IPS-18c (cell line): Measurements from ENCODE around the gene DIAPH2.

Experiments used
- H3K4me3 ChIP-seq: 2 replicates; pipeline ENCODE4 v1.7.0; 2013; ENCODE audit warnings: low read depth, mild to moderate bottlenecking, low read length, moderate library complexity; ENCODE audit not compliant: insufficient read depth
- H3K9me3 ChIP-seq: one replicate; pipeline ENCODE4 v1.6.1; 2013; ENCODE audit warnings: mild to moderate bottlenecking, low read length, moderate library complexity; ENCODE audit not compliant: control insufficient read depth, insufficient read depth

Gene DIAPH2

GRCh38 chrX:96984538-96984937 is 299.9 kb downstream of the DIAPH2 start:
- H3K4me3 ChIP-seq = no peak overlapping the region
- no peaks in the 10 kb centered on the region for H3K9me3 ChIP-seq

- no peaks in the 10 kb centered on the region for H3K9me3 ChIP-seq
- H3K4me3 ChIP-seq = no peak overlapping the region
Observed at GRCh38 chrX:96985046-96985445, 300.4 kb downstream of the DIAPH2 start.

GRCh38 chrX:96987228-96987627 is 302.6 kb downstream of the DIAPH2 start:
- Histone ChIP-seq H3K9me3 (no peaks in the 10 kb centered on the region), H3K4me3 (no peak overlapping the region)

GRCh38 chrX:96989830-96990571 is 305.4 kb downstream of the DIAPH2 start:
- no peaks in the 10 kb centered on the region for H3K9me3 ChIP-seq
- H3K4me3 ChIP-seq = no peak overlapping the region

- no peak overlapping the region for H3K4me3 ChIP-seq
- no peaks in the 10 kb centered on the region for H3K9me3 ChIP-seq
Observed at GRCh38 chrX:96994093-96994492, 309.5 kb downstream of the DIAPH2 start.

GRCh38 chrX:96997196-96997595 is 312.6 kb downstream of the DIAPH2 start:
- Histone ChIP-seq H3K4me3 (no peak overlapping the region), H3K9me3 (no peaks in the 10 kb centered on the region)

GRCh38 chrX:97000682-97001368 is 316.2 kb downstream of the DIAPH2 start:
- Histone ChIP-seq H3K9me3 (no peaks in the 10 kb centered on the region), H3K4me3 (no peak overlapping the region)

- Histone ChIP-seq H3K9me3 (no peaks in the 10 kb centered on the region), H3K4me3 (no peak overlapping the region)
Observed at GRCh38 chrX:97006167-97006566, 321.5 kb downstream of the DIAPH2 start.

GRCh38 chrX:97009391-97009790 is 324.7 kb downstream of the DIAPH2 start:
- Histone ChIP-seq H3K9me3 (no peaks in the 10 kb centered on the region), H3K4me3 (no peak overlapping the region)

- Histone ChIP-seq H3K4me3 (no peak overlapping the region), H3K9me3 (no peaks in the 10 kb centered on the region)
Observed at GRCh38 chrX:97011540-97011939, 326.9 kb downstream of the DIAPH2 start.

GRCh38 chrX:97016106-97016505 is 331.5 kb downstream of the DIAPH2 start:
- H3K4me3 ChIP-seq = no peak overlapping the region

GRCh38 chrX:97021680-97022079 is 337.0 kb downstream of the DIAPH2 start:
- no peak overlapping the region for H3K4me3 ChIP-seq
- no peaks in the 10 kb centered on the region for H3K9me3 ChIP-seq

More at GRCh38 chrX:97016106-97016505, 331.5 kb downstream of the DIAPH2 start:
- no peaks in the 10 kb centered on the region for H3K9me3 ChIP-seq

- H3K4me3 ChIP-seq = no peak overlapping the region
- no peaks in the 10 kb centered on the region for H3K9me3 ChIP-seq
Observed at GRCh38 chrX:97026406-97026805, 341.8 kb downstream of the DIAPH2 start.

GRCh38 chrX:97027384-97027922 is 342.8 kb downstream of the DIAPH2 start:
- H3K4me3 ChIP-seq = no peak overlapping the region

GRCh38 chrX:97030463-97030862 is 345.8 kb downstream of the DIAPH2 start:
- H3K9me3 ChIP-seq = no peaks in the 10 kb centered on the region
- no peak overlapping the region for H3K4me3 ChIP-seq

More at GRCh38 chrX:97027384-97027922, 342.8 kb downstream of the DIAPH2 start:
- H3K9me3 ChIP-seq = no peaks in the 10 kb centered on the region

- H3K9me3 ChIP-seq = no peaks in the 10 kb centered on the region
- no peak overlapping the region for H3K4me3 ChIP-seq
Observed at GRCh38 chrX:97030947-97031346, 346.3 kb downstream of the DIAPH2 start.

GRCh38 chrX:97039363-97040029 is 354.9 kb downstream of the DIAPH2 start:
- no peak overlapping the region for H3K4me3 ChIP-seq

GRCh38 chrX:97045470-97045869 is 360.8 kb downstream of the DIAPH2 start:
- H3K4me3 ChIP-seq = no peak overlapping the region
- no peaks in the 10 kb centered on the region for H3K9me3 ChIP-seq

More at GRCh38 chrX:97039363-97040029, 354.9 kb downstream of the DIAPH2 start:
- no peaks in the 10 kb centered on the region for H3K9me3 ChIP-seq
